Sigmoid colon (tissue), 7 donors: ENCODE results near the gene UBAP1L. TPM values are rescaled to one million over a fixed set of nuclear protein-coding genes. Genes with fewer than 3 reads are reported as not detected.

ENCODE experiments used
- DNase-seq: peaks from one replicate; pipeline ENCODE4 v3.0.0-alpha.2; 2019
- H3K27ac ChIP-seq, 4 donors: fragments of 200-600 bp; sonication (generic); one replicate each; pipeline ENCODE4 v1.5.1; 2016 to 2019; ENCODE audit warnings: mild to moderate bottlenecking in 1 of 4
- H3K27me3 ChIP-seq, 3 donors: fragments of 200-600 bp; sonication (generic); one replicate each; pipeline ENCODE4 v1.5.1; 2019; ENCODE audit warnings: mild to moderate bottlenecking in 1 of 3
- H3K36me3 ChIP-seq, 4 donors: fragments of 200-600 bp; sonication (generic); one replicate each; pipeline ENCODE4 v1.5.1; 2016 to 2019
- H3K4me1 ChIP-seq, 4 donors: fragments of 200-600 bp; sonication (generic); one replicate each; pipeline ENCODE4 v1.5.1; 2017 to 2019
- H3K4me3 ChIP-seq, 4 donors: fragments of 200-600 bp; sonication (generic); one replicate each; pipeline ENCODE4 v1.5.1; 2017 to 2019; ENCODE audit warnings: mild to moderate bottlenecking in 2 of 4, moderate library complexity in 1 of 4
- H3K9me3 ChIP-seq, 4 donors: fragments of 200-600 bp in 3 of 4; sonication (generic) in 3 of 4; one replicate each; pipeline versions ENCODE4 v1.5.1 to v1.6.1; 2013 to 2019
- CTCF ChIP-seq, 4 experiments: fragments of 450-650 bp in 3 of 4; fragments of 200-600 bp in 1 of 4; IDR thresholded peaks; one replicate each; pipeline ENCODE4 v1.5.1; 2016 to 2019; ENCODE audit warnings: antibody characterized with exemption in 4 of 4, mild to moderate bottlenecking in 3 of 4, moderate library complexity in 2 of 4
- EP300 ChIP-seq, 4 donors: sonication (generic); formaldehyde crosslinking; IDR thresholded peaks; one replicate each; pipeline ENCODE4 v1.6.1; 2017; ENCODE audit warnings: antibody characterized with exemption in 4 of 4
- POLR2A ChIP-seq, 2 donors: fragments of 450-650 bp; IDR thresholded peaks; one replicate each; pipeline ENCODE4 v1.6.1; 2016; ENCODE audit warnings: antibody characterized with exemption in 2 of 2, mild to moderate bottlenecking in 2 of 2, moderate library complexity in 2 of 2
- POLR2AphosphoS5 ChIP-seq, 4 donors: sonication (generic); formaldehyde crosslinking; IDR thresholded peaks; one replicate each; pipeline ENCODE4 v1.6.1; 2017; ENCODE audit warnings: antibody characterized with exemption in 4 of 4
- WGBS, 2 donors: extraction: QIAGEN DNeasy Blood & Tissue Kit; methylation state at CpG; one replicate each; pipeline ENCODE4 v1.1.7; 2013; 5-methylcytosine and 5-hydroxymethylcytosine counted together
- intact Hi-C: fragments of 100-400 bp; cut with DNase I; formaldehyde crosslinking; loops from one replicate; pipeline ENCODE4 v1.15.1; 2023
- polyA plus RNA-seq, 3 donors: library from polyadenylated mRNA; stranded (reverse); fragments of 200-250 nt; gene quantifications; one replicate each; pipeline ENCODE4 v1.2.3, GENCODE V29; 2013
- total RNA-seq, 4 donors: library from RNA; depleted of rRNA; stranded (reverse); fragments of >200 nt; gene quantifications; one replicate each; pipeline ENCODE4 v1.1.0, GENCODE V29; 2016
- donor health status: healthy with polysubstance abuse.
- donor health status: Bipolar disorder and iron deficiency.
- donor health status: healthy.

UBAP1L gene
- total and polyA plus RNA-seq, 7 donors, result 0.23 to 5.7 (median 4.0) TPM; not detected in 1

- 93 to 94% methylated on average over 17 of the region's 17 CpGs for WGBS, 2 donors
These were observed 21.8 kb downstream of the UBAP1L start for GRCh38 chr15:65092911-65093792.

GRCh38 chr15:65091946-65092770 lies 22.8 kb downstream of the UBAP1L start:
- H3K27ac ChIP-seq, result peak overlapping the region; percentile 82 to 95 (median 89)

More at GRCh38 chr15:65092911-65093792, 21.8 kb downstream of the UBAP1L start:
- TF ChIP-seq POLR2A (IDR thresholded peaks at IDR 0.05) (no peak), EP300 (IDR thresholded peaks at IDR 0.05) (no peak)
- Histone ChIP-seq H3K9me3 (no peaks in the 10 kb centered on the region), H3K4me3 (no peak overlapping the region), H3K4me1 (peaks cover 3 to 82% (median 74%) of the 10 kb centered on the region in 4 donors), H3K27ac (peak overlapping the region; percentile 82 to 95 (median 89)), H3K36me3 (peaks cover 0 to 9% (median 4%) of the 10 kb centered on the region in 4 donors), H3K27me3 (no peaks in the 10 kb centered on the region)
- intact Hi-C loops, result no loop called here
- DNase-seq, result peak; percentile 64

GRCh38 chr15:65089206-65089824 lies 25.7 kb downstream of the UBAP1L start:
- WGBS, 2 donors, result 80 to 82% methylated on average over 5 of the region's 5 CpGs
- Histone ChIP-seq H3K36me3 (no peaks in the 10 kb centered on the region), H3K27ac (peak overlapping the region; percentile 93 to 95 (median 94)), H3K4me1 (peaks cover 1 to 88% (median 80%) of the 10 kb centered on the region in 4 donors), H3K27me3 (no peaks in the 10 kb centered on the region), H3K4me3 (no peak overlapping the region), H3K9me3 (no peaks in the 10 kb centered on the region)
- intact Hi-C loops, result loop anchor here (5.0 kb wide), 1 partner anchor 97 kb away; no protein-coding TSS in a partner anchor
- peak; percentile 71 for DNase-seq
- TF ChIP-seq POLR2A (IDR thresholded peaks at IDR 0.05) (no peak), EP300 (IDR thresholded peaks at IDR 0.05) (no peak), CTCF (IDR thresholded peaks at IDR 0.05) (no peak), POLR2AphosphoS5 (IDR thresholded peaks at IDR 0.05) (peak in 2 of 4 donors; percentile 43 to 46)

More at GRCh38 chr15:65091946-65092770, 22.8 kb downstream of the UBAP1L start:
- 85 to 87% methylated on average over 12 of the region's 12 CpGs for WGBS, 2 donors
- peak; percentile 58 for DNase-seq
- Histone ChIP-seq H3K36me3 (no peaks in the 10 kb centered on the region), H3K4me1 (peaks cover 3 to 90% (median 83%) of the 10 kb centered on the region in 4 donors), H3K9me3 (no peaks in the 10 kb centered on the region), H3K27me3 (no peaks in the 10 kb centered on the region), H3K4me3 (no peak overlapping the region)
- TF ChIP-seq EP300 (IDR thresholded peaks at IDR 0.05) (no peak), POLR2AphosphoS5 (IDR thresholded peaks at IDR 0.05) (no peak), CTCF (IDR thresholded peaks at IDR 0.05) (no peak), POLR2A (IDR thresholded peaks at IDR 0.05) (no peak)
- intact Hi-C loops, result no loop called here

- Histone ChIP-seq H3K27ac (peak overlapping the region; percentile 93 to 95 (median 94)), H3K4me1 (peaks cover 0 to 87% (median 76%) of the 10 kb centered on the region in 4 donors), H3K9me3 (no peaks in the 10 kb centered on the region), H3K4me3 (no peak overlapping the region), H3K36me3 (no peaks in the 10 kb centered on the region), H3K27me3 (no peaks in the 10 kb centered on the region)
- intact Hi-C loops, result loop anchor here (5.0 kb wide), 1 partner anchor 96 kb away; no protein-coding TSS in a partner anchor
- TF ChIP-seq POLR2AphosphoS5 (IDR thresholded peaks at IDR 0.05) (no peak), POLR2A (IDR thresholded peaks at IDR 0.05) (no peak), EP300 (IDR thresholded peaks at IDR 0.05) (no peak), CTCF (IDR thresholded peaks at IDR 0.05) (no peak)
- 12 to 62% methylated on average over 6 of the region's 6 CpGs for WGBS, 2 donors
- no peak for DNase-seq
These were observed 26.4 kb downstream of the UBAP1L start for GRCh38 chr15:65088643-65089021.
